GDM1 (cell line): ENCODE results near the gene RING1.

ENCODE experiments used
- DNase-seq: peaks from one replicate; lab custom pipeline; 2025; lab: John Stamatoyannopoulos, UW

Gene RING1

GRCh38 chr6:33171880-33172687, 36.2 kb upstream of the RING1 start:
- no peak for DNase-seq

- no peak for DNase-seq
These were observed 35.4 kb upstream of the RING1 start for GRCh38 chr6:33172688-33173534.

- DNase-seq: no peak
These were observed 34.6 kb upstream of the RING1 start for GRCh38 chr6:33173535-33174180.

- DNase-seq: no peak
These were observed 33.5 kb upstream of the RING1 start for GRCh38 chr6:33174784-33175183.

GRCh38 chr6:33175436-33176069, 32.7 kb upstream of the RING1 start:
- no peak for DNase-seq

GRCh38 chr6:33176906-33177305, 31.4 kb upstream of the RING1 start:
- DNase-seq: no peak

- DNase-seq: no peak
These were observed 30.5 kb upstream of the RING1 start for GRCh38 chr6:33177552-33178446.

GRCh38 chr6:33178755-33179475, 29.4 kb upstream of the RING1 start:
- no peak for DNase-seq

GRCh38 chr6:33181141-33181540, 27.2 kb upstream of the RING1 start:
- no peak for DNase-seq

GRCh38 chr6:33183071-33183683, 25.1 kb upstream of the RING1 start:
- no peak for DNase-seq

GRCh38 chr6:33185190-33185589, 23.1 kb upstream of the RING1 start:
- no peak for DNase-seq

GRCh38 chr6:33185654-33186187, 22.6 kb upstream of the RING1 start:
- DNase-seq: no peak

- no peak for DNase-seq
These were observed 20.5 kb upstream of the RING1 start for GRCh38 chr6:33187809-33188208.

GRCh38 chr6:33189164-33189563, 19.1 kb upstream of the RING1 start:
- DNase-seq: no peak

- DNase-seq: no peak
These were observed 18.5 kb upstream of the RING1 start for GRCh38 chr6:33189625-33190448.

GRCh38 chr6:33190504-33191107, 17.7 kb upstream of the RING1 start:
- no peak for DNase-seq

- no peak for DNase-seq
These were observed 16.8 kb upstream of the RING1 start for GRCh38 chr6:33191383-33192104.
